Measurements from ENCODE around the gene OR2T34. TPM values are rescaled to one million over a fixed set of nuclear protein-coding genes. Genes with fewer than 3 reads are reported as not detected.

The OR2T34 gene
- total RNA-seq, 3 donors from 2014 or later, result not detected

Other genes starting within 250 kb of the OR2T34 start
- not detected for gene OR14C36, start 226.0 kb downstream of the OR2T34 start, total RNA-seq
- not detected for gene OR2T4, start 213.1 kb downstream of the OR2T34 start, total RNA-seq
- not detected for gene OR2T6, start 199.0 kb downstream of the OR2T34 start, total RNA-seq
- gene OR2T1, start 171.7 kb downstream of the OR2T34 start, total RNA-seq, result not detected
- gene OR2T2, start 129.1 kb downstream of the OR2T34 start, total RNA-seq, result not detected
- gene OR2T3, start 101.4 kb downstream of the OR2T34 start, total RNA-seq, result not detected
- not detected for gene OR2T5, start 86.2 kb downstream of the OR2T34 start, total RNA-seq
- gene OR2G6, start 66.7 kb downstream of the OR2T34 start, total RNA-seq, result not detected
- not detected for gene OR2T29, start 12.0 kb downstream of the OR2T34 start, total RNA-seq
- not detected for gene OR2T10, start 22.9 kb upstream of the OR2T34 start, total RNA-seq
- not detected for gene OR2T11, start 60.3 kb upstream of the OR2T34 start, total RNA-seq
- gene OR2T35, start 70.5 kb upstream of the OR2T34 start, total RNA-seq, result not detected
- gene OR2T27, start 80.8 kb upstream of the OR2T34 start, total RNA-seq, result not detected
- not detected for gene OR14I1, start 128.0 kb upstream of the OR2T34 start, total RNA-seq
- 1 to 10 TPM in 1 of 3 donors, not detected in 2; 1.6 TPM for gene LYPD8, start 181.0 kb upstream of the OR2T34 start, total RNA-seq